Astrocyte (in vitro differentiated cells and primary cell): Measurements from ENCODE around the gene KCNH3. TPM values are rescaled to one million over a fixed set of nuclear protein-coding genes. Genes with fewer than 3 reads are reported as not detected.

ENCODE experiments used
- DNase-seq: peaks from one replicate; pipeline ENCODE4 v3.0.0-alpha.2; 2010; ENCODE audit warnings: low read depth
- FAIRE-seq: peaks from 2 replicates; lab custom pipeline; 2011; peaks lifted over from hg19 to GRCh38; lab: Jason Lieb, UNC
- H2AFZ ChIP-seq: 2 replicates; pipeline ENCODE4 v1.6.0; 2012; ENCODE audit warnings: low read depth, low read length, inconsistent platforms
- H3K27ac ChIP-seq: 2 replicates; pipeline ENCODE4 v1.5.1; 2011; ENCODE audit warnings: low read depth, low read length, inconsistent platforms
- H3K27me3 ChIP-seq: 2 replicates; pipeline ENCODE4 v1.6.0; 2011; ENCODE audit warnings: low read length, inconsistent platforms; ENCODE audit not compliant: insufficient read depth
- H3K36me3 ChIP-seq: 2 replicates; pipeline ENCODE4 v1.5.1; 2011; ENCODE audit warnings: low read length, inconsistent platforms; ENCODE audit not compliant: insufficient read depth
- H3K4me1 ChIP-seq: 2 replicates; pipeline ENCODE4 v1.5.1; 2011; ENCODE audit warnings: low read length, inconsistent platforms; ENCODE audit not compliant: insufficient read depth
- H3K4me2 ChIP-seq: 2 replicates; pipeline ENCODE4 v1.6.0; 2012; ENCODE audit warnings: low read length, inconsistent platforms
- H3K4me3 ChIP-seq: 2 replicates; pipeline ENCODE4 v1.5.1; 2011; ENCODE audit warnings: low read depth, mild to moderate bottlenecking, low read length, inconsistent platforms; ENCODE audit not compliant: insufficient read depth
- H3K79me2 ChIP-seq: 2 replicates; pipeline ENCODE4 v1.6.0; 2012; ENCODE audit warnings: mild to moderate bottlenecking, low read length, inconsistent platforms; ENCODE audit not compliant: insufficient read depth
- H3K9ac ChIP-seq: 2 replicates; pipeline ENCODE4 v1.6.0; 2012; ENCODE audit warnings: mild to moderate bottlenecking, low read length, inconsistent platforms
- H3K9me3 ChIP-seq: 2 replicates; pipeline ENCODE4 v1.5.1; 2012; ENCODE audit warnings: low read depth, mild to moderate bottlenecking, low read length, inconsistent platforms; ENCODE audit not compliant: insufficient read depth
- H4K20me1 ChIP-seq: 2 replicates; pipeline ENCODE4 v1.6.0; 2012; ENCODE audit warnings: low read length, inconsistent platforms; ENCODE audit not compliant: insufficient read depth
- H3K27ac Mint-ChIP-seq: one replicate; pipeline ENCODE4 v1.8.0; 2021; ENCODE audit warnings: mild to moderate bottlenecking, mixed read lengths; ENCODE audit not compliant: unreplicated experiment
- H3K27me3 Mint-ChIP-seq: one replicate; pipeline ENCODE4 v1.8.0; 2021; ENCODE audit warnings: low read depth, mixed read lengths; ENCODE audit not compliant: unreplicated experiment
- H3K36me3 Mint-ChIP-seq: one replicate; pipeline ENCODE4 v1.8.0; 2021; ENCODE audit warnings: low read depth, mixed read lengths; ENCODE audit not compliant: unreplicated experiment
- H3K4me1 Mint-ChIP-seq: one replicate; pipeline ENCODE4 v1.8.0; 2021; ENCODE audit warnings: low read depth, mixed read lengths; ENCODE audit not compliant: unreplicated experiment
- H3K4me3 Mint-ChIP-seq: one replicate; pipeline ENCODE4 v1.8.0; 2021; ENCODE audit warnings: mild to moderate bottlenecking, moderate library complexity, mixed read lengths; ENCODE audit not compliant: unreplicated experiment
- H3K9me3 Mint-ChIP-seq: one replicate; pipeline ENCODE4 v1.8.0; 2021; ENCODE audit warnings: mild to moderate bottlenecking, mixed read lengths; ENCODE audit not compliant: unreplicated experiment
- EZH2 ChIP-seq: IDR thresholded peaks from 2 replicates; pipeline ENCODE4 v1.6.1; 2012; ENCODE audit warnings: mild to moderate bottlenecking, low read length, inconsistent platforms; ENCODE audit not compliant: insufficient read depth
- total RNA-seq: library from RNA; stranded (reverse); gene quantifications from 2 replicates; pipeline ENCODE4 v1.2.1, GENCODE V29; 2021
- TF ChIP-seq, protein P1 (sequence below): IDR thresholded peaks from 2 replicates; pipeline ENCODE4 v1.5.1; 2011; ENCODE audit warnings: low read depth, mild to moderate bottlenecking, inconsistent platforms, low read length, moderate library complexity; ENCODE audit not compliant: insufficient read depth

KCNH3 gene
- total RNA-seq, 1 donor from 2014 or later, result not detected

DNA sequence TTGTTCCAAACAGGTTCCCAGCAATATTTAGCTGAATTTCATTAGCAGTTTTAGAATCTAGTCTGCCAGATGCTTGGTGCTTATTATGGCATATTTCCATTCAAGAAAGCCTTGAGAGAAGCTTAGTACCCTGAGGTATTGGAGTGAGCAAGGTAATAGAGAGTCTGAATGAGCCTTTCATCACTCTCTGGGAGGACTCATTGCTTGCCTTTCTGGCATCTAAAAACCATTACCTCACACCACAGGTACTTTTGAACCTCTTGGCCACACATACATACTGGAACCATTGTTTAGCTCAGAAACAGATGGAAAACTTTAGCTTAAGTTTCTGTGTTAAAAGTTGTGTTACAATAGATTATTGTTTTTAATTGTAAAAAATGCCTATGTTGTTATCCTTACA lies 27.4 kb upstream of the KCNH3 start:
- Histone ChIP-seq H3K36me3 (no peaks in the 10 kb centered on the region), H3K9ac (no peak overlapping the region), H3K27ac (no peak overlapping the region), H4K20me1 (no peaks in the 10 kb centered on the region), H3K4me3 (no peak overlapping the region), H2AFZ (no peak overlapping the region), H3K9me3 (no peaks in the 10 kb centered on the region), H3K4me2 (no peak overlapping the region), H3K4me1 (peaks cover 25% of the 10 kb centered on the region), H3K27me3 (no peaks in the 10 kb centered on the region), H3K79me2 (no peaks in the 10 kb centered on the region)
- peaks cover 2% of the 10 kb centered on the region for H3K36me3 Mint-ChIP-seq
- no peaks in the 10 kb centered on the region for H3K27me3 Mint-ChIP-seq
- FAIRE-seq, result no peak
- H3K4me1 Mint-ChIP-seq, result peaks cover 17% of the 10 kb centered on the region
- no peak overlapping the region for H3K4me3 Mint-ChIP-seq
- no peaks in the 10 kb centered on the region for H3K9me3 Mint-ChIP-seq
- no peak overlapping the region for H3K27ac Mint-ChIP-seq
- TF ChIP-seq, protein P1, sequence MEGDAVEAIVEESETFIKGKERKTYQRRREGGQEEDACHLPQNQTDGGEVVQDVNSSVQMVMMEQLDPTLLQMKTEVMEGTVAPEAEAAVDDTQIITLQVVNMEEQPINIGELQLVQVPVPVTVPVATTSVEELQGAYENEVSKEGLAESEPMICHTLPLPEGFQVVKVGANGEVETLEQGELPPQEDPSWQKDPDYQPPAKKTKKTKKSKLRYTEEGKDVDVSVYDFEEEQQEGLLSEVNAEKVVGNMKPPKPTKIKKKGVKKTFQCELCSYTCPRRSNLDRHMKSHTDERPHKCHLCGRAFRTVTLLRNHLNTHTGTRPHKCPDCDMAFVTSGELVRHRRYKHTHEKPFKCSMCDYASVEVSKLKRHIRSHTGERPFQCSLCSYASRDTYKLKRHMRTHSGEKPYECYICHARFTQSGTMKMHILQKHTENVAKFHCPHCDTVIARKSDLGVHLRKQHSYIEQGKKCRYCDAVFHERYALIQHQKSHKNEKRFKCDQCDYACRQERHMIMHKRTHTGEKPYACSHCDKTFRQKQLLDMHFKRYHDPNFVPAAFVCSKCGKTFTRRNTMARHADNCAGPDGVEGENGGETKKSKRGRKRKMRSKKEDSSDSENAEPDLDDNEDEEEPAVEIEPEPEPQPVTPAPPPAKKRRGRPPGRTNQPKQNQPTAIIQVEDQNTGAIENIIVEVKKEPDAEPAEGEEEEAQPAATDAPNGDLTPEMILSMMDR, result no peak
- no peak for TF ChIP-seq EZH2
- peak; percentile 20 for DNase-seq

DNA sequence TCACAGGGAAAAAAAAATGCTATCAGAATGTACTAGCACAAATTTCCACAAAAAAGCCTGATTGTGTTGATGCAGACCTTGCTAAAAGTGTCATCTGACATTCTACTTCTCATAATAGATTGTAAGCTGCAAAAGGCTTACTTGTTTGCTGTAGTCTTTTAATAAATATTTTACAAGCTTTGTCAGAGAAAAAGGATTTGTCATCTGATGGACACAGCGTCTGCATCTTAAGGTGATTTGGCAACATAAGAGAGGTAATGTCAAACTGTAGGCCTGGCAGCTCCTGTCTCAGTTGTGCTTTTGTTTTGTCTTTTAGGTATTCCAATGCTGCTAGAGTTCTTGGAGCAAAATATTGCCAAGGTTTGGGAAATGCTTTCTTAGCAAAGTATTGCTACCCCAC lies 26.3 kb upstream of the KCNH3 start:
- Histone ChIP-seq H3K79me2 (no peaks in the 10 kb centered on the region), H3K4me2 (no peak overlapping the region), H3K9me3 (no peaks in the 10 kb centered on the region), H3K9ac (no peak overlapping the region), H2AFZ (no peak overlapping the region), H3K4me1 (peaks cover 17% of the 10 kb centered on the region), H4K20me1 (no peaks in the 10 kb centered on the region), H3K4me3 (no peak overlapping the region), H3K27me3 (no peaks in the 10 kb centered on the region), H3K36me3 (no peaks in the 10 kb centered on the region), H3K27ac (no peak overlapping the region)
- Mint-ChIP-seq H3K27me3 (no peaks in the 10 kb centered on the region), H3K4me3 (no peak overlapping the region), H3K27ac (no peak overlapping the region), H3K9me3 (no peaks in the 10 kb centered on the region), H3K36me3 (no peaks in the 10 kb centered on the region), H3K4me1 (peaks cover 12% of the 10 kb centered on the region)
- DNase-seq, result no peak
- TF ChIP-seq, protein P1, result no peak
- no peak for FAIRE-seq

DNA sequence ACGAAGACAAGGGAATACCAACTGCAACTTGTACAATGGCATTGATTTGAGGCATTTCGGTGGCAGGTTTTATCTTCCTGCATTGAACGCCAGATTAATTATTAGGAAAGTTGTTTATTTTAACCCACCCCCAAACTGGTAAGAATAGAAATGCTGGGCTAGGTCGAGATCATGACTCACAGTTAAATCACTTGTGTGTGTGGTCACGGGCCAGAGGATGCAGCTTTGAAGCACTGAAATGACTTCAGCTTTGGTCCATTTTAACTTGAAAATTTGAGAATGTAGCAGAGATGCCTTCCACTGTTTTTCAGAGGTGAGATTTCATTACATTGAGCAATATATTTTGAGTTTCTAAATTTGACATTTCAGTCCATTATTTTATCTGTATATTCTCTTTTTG lies 23.6 kb upstream of the KCNH3 start:
- no peaks in the 10 kb centered on the region for H3K9me3 ChIP-seq
- H3K27ac ChIP-seq, result peak overlapping the region; percentile 52
- H3K36me3 ChIP-seq, result no peaks in the 10 kb centered on the region
- Mint-ChIP-seq H3K27me3 (no peaks in the 10 kb centered on the region), H3K9me3 (no peaks in the 10 kb centered on the region), H3K4me3 (no peak overlapping the region), H3K36me3 (peaks cover under 1% of the 10 kb centered on the region), H3K27ac (peak overlapping the region; percentile 36), H3K4me1 (peaks cover 21% of the 10 kb centered on the region)
- peak overlapping the region; percentile 77 for H3K4me2 ChIP-seq
- H3K4me3 ChIP-seq, result no peak overlapping the region
- no peaks in the 10 kb centered on the region for H3K27me3 ChIP-seq
- no peak for TF ChIP-seq EZH2
- TF ChIP-seq, protein P1, result no peak
- no peak overlapping the region for H2AFZ ChIP-seq
- peak; percentile 89 for DNase-seq
- peak overlapping the region; percentile 53 for H3K9ac ChIP-seq
- H3K79me2 ChIP-seq, result no peaks in the 10 kb centered on the region
- no peaks in the 10 kb centered on the region for H4K20me1 ChIP-seq
- FAIRE-seq, result peak; percentile 78
- peaks cover 20% of the 10 kb centered on the region for H3K4me1 ChIP-seq
